OCI-LY3 (cell line): ENCODE measurements around the gene DNMT3A.

Experiments used
- H2AFZ ChIP-seq: fragments of 200-600, 300-600 bp; shearing (Covaris generic); 2 replicates; pipeline ENCODE4 v1.6.0; 2014; ENCODE audit warnings: antibody characterized with exemption, low read depth, low read length
- H3K27ac ChIP-seq: fragments of 200-600, 300-600 bp; sonication (generic); 2 replicates; pipeline ENCODE4 v1.5.1; 2014; ENCODE audit warnings: mild to moderate bottlenecking, low read length, moderate library complexity, mixed read lengths
- H3K27me3 ChIP-seq: fragments of 200-600, 300-600 bp; sonication (generic); 2 replicates; pipeline ENCODE4 v1.6.1; 2014; ENCODE audit warnings: low read depth, low read length, mixed read lengths
- H3K36me3 ChIP-seq: fragments of 200-600, 300-600 bp; sonication (generic); replicated peaks from 2 replicates; pipeline ENCODE3; 2014; ENCODE audit warnings: low read depth, low read length, mixed read lengths
- H3K4me1 ChIP-seq: fragments of 300-600, 200-600 bp; sonication (generic); 2 replicates; pipeline ENCODE4 v1.6.1; 2014; ENCODE audit warnings: low read length, mixed read lengths
- H3K4me2 ChIP-seq: fragments of 200-600, 300-600 bp; sonication (generic); 2 replicates; pipeline ENCODE4 v1.6.1; 2014; ENCODE audit warnings: low read length, mixed read lengths
- H3K4me3 ChIP-seq: fragments of 300-600, 200-600 bp; sonication (generic); 2 replicates; pipeline ENCODE4 v1.5.1; 2014; ENCODE audit warnings: antibody characterized with exemption, mild to moderate bottlenecking, low read length, moderate library complexity
- H3K79me2 ChIP-seq: fragments of 300-600, 200-600 bp; shearing (Covaris generic); 2 replicates; pipeline ENCODE4 v1.6.1; 2014; ENCODE audit warnings: mild to moderate bottlenecking, low read length, mixed read lengths
- H3K9ac ChIP-seq: fragments of 300-600, 200-600 bp; shearing (Covaris generic); 2 replicates; pipeline ENCODE4 v1.6.0; 2014; ENCODE audit warnings: mild to moderate bottlenecking, low read length, moderate library complexity
- H3K9me3 ChIP-seq: fragments of 200-600, 300-600 bp; shearing (Covaris generic); 2 replicates; pipeline ENCODE4 v1.6.1; 2014; ENCODE audit warnings: low read length, mixed read lengths; ENCODE audit not compliant: insufficient read depth
- H4K20me1 ChIP-seq: fragments of 200-600, 300-600 bp; sonication (generic); 2 replicates; pipeline ENCODE4 v1.6.1; 2016; ENCODE audit warnings: low read length, mixed read lengths; ENCODE audit not compliant: insufficient read depth
- EZH2phosphoT487 ChIP-seq: fragments of 200-600 bp; shearing (Covaris generic); IDR thresholded peaks from 2 replicates; pipeline ENCODE4 v1.6.1; 2018; ENCODE audit warnings: antibody characterized with exemption, mixed run types, low read depth
- TF ChIP-seq, protein P1 (sequence below): fragments of 200-600, 300-600 bp; sonication (generic); IDR thresholded peaks from 2 replicates; pipeline ENCODE4 v1.5.1; 2014; ENCODE audit warnings: antibody characterized with exemption, low read length, low read depth

DNMT3A gene

DNA sequence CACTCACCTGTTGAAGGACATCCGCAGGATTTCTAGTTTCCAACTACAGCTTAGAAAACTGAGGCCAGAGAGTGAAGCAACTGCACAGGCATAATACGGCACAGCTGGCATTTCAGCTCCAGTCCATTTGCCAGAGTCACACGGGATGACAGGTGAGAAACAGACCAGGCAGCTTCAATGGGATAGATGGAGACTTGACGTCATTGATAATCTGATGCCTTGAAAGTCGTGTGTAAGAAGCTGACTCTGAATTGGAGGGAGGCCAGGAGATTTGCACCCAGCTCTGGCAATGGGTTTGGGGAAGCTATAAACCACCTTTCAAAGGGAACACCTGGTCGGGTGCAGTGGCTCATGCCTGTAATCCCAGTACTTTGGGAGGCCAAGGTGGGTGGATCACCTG, 12.4 kb upstream of the DNMT3A start:
- H3K79me2 ChIP-seq = no peaks in the 10 kb centered on the region
- H3K9me3 ChIP-seq = no peaks in the 10 kb centered on the region
- TF ChIP-seq EZH2phosphoT487 = no peak
- TF ChIP-seq, protein P1, sequence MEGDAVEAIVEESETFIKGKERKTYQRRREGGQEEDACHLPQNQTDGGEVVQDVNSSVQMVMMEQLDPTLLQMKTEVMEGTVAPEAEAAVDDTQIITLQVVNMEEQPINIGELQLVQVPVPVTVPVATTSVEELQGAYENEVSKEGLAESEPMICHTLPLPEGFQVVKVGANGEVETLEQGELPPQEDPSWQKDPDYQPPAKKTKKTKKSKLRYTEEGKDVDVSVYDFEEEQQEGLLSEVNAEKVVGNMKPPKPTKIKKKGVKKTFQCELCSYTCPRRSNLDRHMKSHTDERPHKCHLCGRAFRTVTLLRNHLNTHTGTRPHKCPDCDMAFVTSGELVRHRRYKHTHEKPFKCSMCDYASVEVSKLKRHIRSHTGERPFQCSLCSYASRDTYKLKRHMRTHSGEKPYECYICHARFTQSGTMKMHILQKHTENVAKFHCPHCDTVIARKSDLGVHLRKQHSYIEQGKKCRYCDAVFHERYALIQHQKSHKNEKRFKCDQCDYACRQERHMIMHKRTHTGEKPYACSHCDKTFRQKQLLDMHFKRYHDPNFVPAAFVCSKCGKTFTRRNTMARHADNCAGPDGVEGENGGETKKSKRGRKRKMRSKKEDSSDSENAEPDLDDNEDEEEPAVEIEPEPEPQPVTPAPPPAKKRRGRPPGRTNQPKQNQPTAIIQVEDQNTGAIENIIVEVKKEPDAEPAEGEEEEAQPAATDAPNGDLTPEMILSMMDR = no peak
- H3K36me3 ChIP-seq = no peaks in the 10 kb centered on the region
- H3K4me2 ChIP-seq = no peak overlapping the region
- H3K4me1 ChIP-seq = peaks cover 24% of the 10 kb centered on the region
- H3K27ac ChIP-seq = no peak overlapping the region
- H3K27me3 ChIP-seq = peaks cover 41% of the 10 kb centered on the region
- no peaks in the 10 kb centered on the region for H4K20me1 ChIP-seq
- no peak overlapping the region for H3K9ac ChIP-seq
- no peak overlapping the region for H2AFZ ChIP-seq
- H3K4me3 ChIP-seq = no peak overlapping the region

DNA sequence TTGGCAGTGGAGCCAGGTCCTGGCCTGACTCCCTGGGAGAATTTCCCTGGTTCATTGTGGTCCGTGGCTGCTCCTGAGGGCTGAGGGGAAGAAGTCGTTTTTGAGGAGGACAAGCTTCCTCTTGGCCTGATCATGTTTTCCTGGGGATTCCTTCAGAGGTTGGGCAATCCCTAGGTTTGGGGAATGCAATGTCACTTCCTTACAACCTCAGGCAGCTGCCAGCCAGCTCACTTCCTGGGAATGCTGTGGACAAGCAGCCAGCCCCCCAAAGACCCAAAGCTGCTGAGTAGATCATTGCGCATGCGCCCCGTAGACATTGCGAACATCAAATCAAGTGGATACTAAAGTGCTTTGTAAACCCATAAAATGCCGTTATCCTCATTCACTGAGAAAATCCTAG, 7.7 kb upstream of the DNMT3A start:
- no peaks in the 10 kb centered on the region for H4K20me1 ChIP-seq
- H3K4me2 ChIP-seq = no peak overlapping the region
- TF ChIP-seq, protein P1 = no peak
- no peak for TF ChIP-seq EZH2phosphoT487
- no peak overlapping the region for H3K27ac ChIP-seq
- H3K79me2 ChIP-seq = no peaks in the 10 kb centered on the region
- no peak overlapping the region for H3K9ac ChIP-seq
- no peak overlapping the region for H2AFZ ChIP-seq
- peaks cover 44% of the 10 kb centered on the region for H3K27me3 ChIP-seq
- no peak overlapping the region for H3K4me3 ChIP-seq
- H3K36me3 ChIP-seq = no peaks in the 10 kb centered on the region
- H3K9me3 ChIP-seq = no peaks in the 10 kb centered on the region
- peaks cover 29% of the 10 kb centered on the region for H3K4me1 ChIP-seq

DNA sequence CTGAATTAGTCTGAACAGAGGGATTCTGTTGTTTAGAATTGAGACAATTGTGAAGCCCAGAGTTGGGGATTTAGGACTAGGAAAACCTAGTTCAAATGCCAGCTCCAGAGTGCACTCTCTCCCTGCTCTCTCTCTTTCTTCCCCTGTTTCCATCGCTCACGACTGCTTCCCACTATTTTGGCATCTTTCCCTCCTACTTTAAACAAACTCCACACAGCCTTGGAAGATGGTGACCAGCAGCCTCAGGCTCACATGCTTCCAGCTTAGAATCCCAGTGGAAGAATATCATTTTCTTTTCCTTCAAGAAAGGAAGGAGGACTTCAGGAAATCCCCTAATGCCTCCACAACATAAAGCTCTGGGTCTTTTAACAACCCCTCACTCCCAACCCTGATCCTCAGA, 6.1 kb upstream of the DNMT3A start:
- Histone ChIP-seq H3K4me3 (no peak overlapping the region), H3K27ac (no peak overlapping the region), H2AFZ (0 out of 2 replicates have a peak overlapping the region, but pooled peaks have one; percentile 51)

DNA sequence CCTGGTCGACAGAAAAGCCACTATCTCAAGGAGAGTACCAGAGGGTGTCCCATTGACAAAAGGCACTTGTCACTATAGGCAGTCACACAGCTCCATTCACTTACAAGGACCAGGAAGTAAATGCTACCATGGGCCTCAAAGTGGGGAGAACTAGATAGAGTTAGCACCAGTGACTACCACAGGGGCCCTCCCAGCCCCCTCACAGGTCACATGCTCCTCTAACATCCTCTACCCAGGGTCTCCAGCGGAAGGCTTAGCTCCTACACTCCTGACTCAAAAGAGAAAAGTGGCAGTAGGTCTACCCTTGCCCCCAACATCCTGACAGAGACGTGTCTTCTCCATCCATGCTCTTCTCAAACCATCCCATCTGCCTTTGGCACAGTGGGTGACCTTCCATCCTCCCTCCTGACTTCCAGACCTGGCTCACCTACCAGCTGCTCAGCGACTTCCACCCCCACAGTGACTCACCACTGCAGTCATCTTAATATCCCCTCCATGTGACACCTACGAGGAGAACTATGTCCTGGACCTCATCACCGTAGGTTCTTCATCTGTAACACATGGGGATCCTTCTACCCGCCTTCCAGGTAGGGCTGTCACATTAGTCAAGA, 5.6 kb upstream of the DNMT3A start:
- H3K9ac ChIP-seq = no peak overlapping the region
- H3K36me3 ChIP-seq = no peaks in the 10 kb centered on the region
- H3K27me3 ChIP-seq = peaks cover 43% of the 10 kb centered on the region
- peaks cover 26% of the 10 kb centered on the region for H3K4me1 ChIP-seq
- TF ChIP-seq, protein P1 = no peak
- TF ChIP-seq EZH2phosphoT487 = no peak
- peak overlapping the region; percentile 51 for H2AFZ ChIP-seq
- H3K4me2 ChIP-seq = peak overlapping the region; percentile 15
- H3K9me3 ChIP-seq = no peaks in the 10 kb centered on the region
- no peaks in the 10 kb centered on the region for H3K79me2 ChIP-seq
- H4K20me1 ChIP-seq = no peaks in the 10 kb centered on the region
- no peak overlapping the region for H3K27ac ChIP-seq
- no peak overlapping the region for H3K4me3 ChIP-seq

More for the DNA sequence above, 6.1 kb upstream of the DNMT3A start:
- Histone ChIP-seq H4K20me1 (no peaks in the 10 kb centered on the region), H3K9me3 (no peaks in the 10 kb centered on the region), H3K4me1 (peaks cover 28% of the 10 kb centered on the region), H3K79me2 (no peaks in the 10 kb centered on the region), H3K4me2 (peak overlapping the region; percentile 15; the same call in 1 of the 2 replicates), H3K9ac (no peak overlapping the region), H3K27me3 (peaks cover 48% of the 10 kb centered on the region), H3K36me3 (no peaks in the 10 kb centered on the region)
- no peak for TF ChIP-seq EZH2phosphoT487
- TF ChIP-seq, protein P1 = no peak
